ENCODE measurements around the gene TMEM270.

DNA sequence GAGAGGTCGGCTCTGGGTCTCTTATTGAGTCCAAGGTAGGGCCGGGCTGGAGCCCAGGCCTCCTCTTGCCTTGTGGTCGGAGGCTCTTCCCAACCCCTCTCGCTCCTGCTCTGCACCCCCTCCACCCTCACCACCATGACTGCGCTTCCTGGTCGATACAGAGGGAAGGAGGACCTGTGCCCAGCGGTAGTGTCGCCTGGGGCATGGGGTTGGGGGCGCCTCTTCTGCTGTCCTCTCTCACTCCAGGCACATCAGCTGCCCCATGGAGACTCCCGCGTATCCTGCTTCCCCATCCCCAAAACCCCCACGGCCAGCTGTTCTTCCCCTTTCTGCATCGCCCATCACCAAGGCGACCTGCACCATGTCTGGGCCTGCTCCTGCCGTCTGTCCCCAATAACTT lies 44.4 kb downstream of the TMEM270 start:
- TF ChIP-seq, protein P1, sequence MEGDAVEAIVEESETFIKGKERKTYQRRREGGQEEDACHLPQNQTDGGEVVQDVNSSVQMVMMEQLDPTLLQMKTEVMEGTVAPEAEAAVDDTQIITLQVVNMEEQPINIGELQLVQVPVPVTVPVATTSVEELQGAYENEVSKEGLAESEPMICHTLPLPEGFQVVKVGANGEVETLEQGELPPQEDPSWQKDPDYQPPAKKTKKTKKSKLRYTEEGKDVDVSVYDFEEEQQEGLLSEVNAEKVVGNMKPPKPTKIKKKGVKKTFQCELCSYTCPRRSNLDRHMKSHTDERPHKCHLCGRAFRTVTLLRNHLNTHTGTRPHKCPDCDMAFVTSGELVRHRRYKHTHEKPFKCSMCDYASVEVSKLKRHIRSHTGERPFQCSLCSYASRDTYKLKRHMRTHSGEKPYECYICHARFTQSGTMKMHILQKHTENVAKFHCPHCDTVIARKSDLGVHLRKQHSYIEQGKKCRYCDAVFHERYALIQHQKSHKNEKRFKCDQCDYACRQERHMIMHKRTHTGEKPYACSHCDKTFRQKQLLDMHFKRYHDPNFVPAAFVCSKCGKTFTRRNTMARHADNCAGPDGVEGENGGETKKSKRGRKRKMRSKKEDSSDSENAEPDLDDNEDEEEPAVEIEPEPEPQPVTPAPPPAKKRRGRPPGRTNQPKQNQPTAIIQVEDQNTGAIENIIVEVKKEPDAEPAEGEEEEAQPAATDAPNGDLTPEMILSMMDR (IDR thresholded peaks at IDR 0.05): no peak
- TF ChIP-seq POLR2A (IDR thresholded peaks at IDR 0.05): no peak
